Left cardiac atrium (tissue), 4 donors: ENCODE results near the gene NUAK2. TPM values are rescaled to one million over a fixed set of nuclear protein-coding genes. Genes with fewer than 3 reads are reported as not detected.

ENCODE experiments used
- ATAC-seq, 2 donors: fragments of 200-7000 bp; cut with Tn5 transposase; one replicate each; pipeline ENCODE4 v1.9.1; 2020; ENCODE audit warnings: mild to moderate bottlenecking in 2 of 2, moderate library complexity in 2 of 2
- DNase-seq: peaks from one replicate; pipeline ENCODE4 v3.0.0-alpha.2; 2020
- intact Hi-C, 2 donors: fragments of 100-400 bp; cut with DNase I; formaldehyde crosslinking; loops; one replicate each; pipeline versions ENCODE4 v1.14.1 to v1.15.1; 2022 to 2023
- total RNA-seq, 2 donors: library from RNA; stranded (reverse); fragmentation: NEBNext Ultra II Directional; extraction: Animal tissue kit (Norgen Biotek cat#: 25700); gene quantifications; one replicate each; pipeline ENCODE4 v1.2.1, GENCODE V29; 2021
- donor health status: DM: no; HTN: yes; CAD: no.
- donor health status: DM: no; HTN: yes; CAD: no; lungs with severe emphysema.
- donor health status: DM: yes; HTN: yes; CAD: no.
- donor health status: Dilated cardiomyopathy.

Gene NUAK2
- total RNA-seq, 2 donors from 2014 or later: 1.2 to 1.4 TPM

- DNase-seq (no peak), ATAC-seq (peak in 1 of 2 donors; percentile 10)
- intact Hi-C loops: loop anchor here (1.0 to 2.0 kb wide), 2 partner anchors 52 to 53 kb away; no protein-coding TSS in a partner anchor
These were observed 3.9 kb upstream of the NUAK2 start for GRCh38 chr1:205325334-205325884.

- no peak for ATAC-seq
- intact Hi-C loops: loop anchor here (1.0 to 2.0 kb wide), 2 partner anchors 51 to 52 kb away; no protein-coding TSS in a partner anchor
- DNase-seq: no peak
These were observed 3.2 kb upstream of the NUAK2 start for GRCh38 chr1:205324781-205325180.

GRCh38 chr1:205323794-205324193 is 2.2 kb upstream of the NUAK2 start:
- DNase-seq: no peak
- intact Hi-C loops: loop anchor here in 1 of 2 donors (2.0 kb wide), 1 partner anchor 51 kb away; no protein-coding TSS in a partner anchor
- no peak for ATAC-seq

DNA sequence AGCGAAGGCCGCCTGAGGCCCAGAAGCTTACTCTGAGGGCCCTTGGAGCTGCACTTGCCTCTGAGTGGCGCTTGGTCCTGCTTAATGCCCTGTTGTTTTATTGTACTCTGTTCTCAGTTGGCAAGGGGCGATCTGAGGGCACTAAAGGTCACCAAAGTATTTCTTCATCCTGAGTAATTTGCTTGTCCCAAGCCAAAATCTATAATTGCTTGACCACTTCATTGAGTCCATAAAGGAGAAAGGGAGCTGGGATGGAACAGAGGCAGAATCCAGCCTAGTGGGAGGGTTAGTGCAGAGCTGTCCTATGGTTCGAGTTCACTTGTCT is 376 bp upstream of the NUAK2 start:
- intact Hi-C loops: no loop called here
- DNase-seq: no peak
- ATAC-seq: no peak

DNA sequence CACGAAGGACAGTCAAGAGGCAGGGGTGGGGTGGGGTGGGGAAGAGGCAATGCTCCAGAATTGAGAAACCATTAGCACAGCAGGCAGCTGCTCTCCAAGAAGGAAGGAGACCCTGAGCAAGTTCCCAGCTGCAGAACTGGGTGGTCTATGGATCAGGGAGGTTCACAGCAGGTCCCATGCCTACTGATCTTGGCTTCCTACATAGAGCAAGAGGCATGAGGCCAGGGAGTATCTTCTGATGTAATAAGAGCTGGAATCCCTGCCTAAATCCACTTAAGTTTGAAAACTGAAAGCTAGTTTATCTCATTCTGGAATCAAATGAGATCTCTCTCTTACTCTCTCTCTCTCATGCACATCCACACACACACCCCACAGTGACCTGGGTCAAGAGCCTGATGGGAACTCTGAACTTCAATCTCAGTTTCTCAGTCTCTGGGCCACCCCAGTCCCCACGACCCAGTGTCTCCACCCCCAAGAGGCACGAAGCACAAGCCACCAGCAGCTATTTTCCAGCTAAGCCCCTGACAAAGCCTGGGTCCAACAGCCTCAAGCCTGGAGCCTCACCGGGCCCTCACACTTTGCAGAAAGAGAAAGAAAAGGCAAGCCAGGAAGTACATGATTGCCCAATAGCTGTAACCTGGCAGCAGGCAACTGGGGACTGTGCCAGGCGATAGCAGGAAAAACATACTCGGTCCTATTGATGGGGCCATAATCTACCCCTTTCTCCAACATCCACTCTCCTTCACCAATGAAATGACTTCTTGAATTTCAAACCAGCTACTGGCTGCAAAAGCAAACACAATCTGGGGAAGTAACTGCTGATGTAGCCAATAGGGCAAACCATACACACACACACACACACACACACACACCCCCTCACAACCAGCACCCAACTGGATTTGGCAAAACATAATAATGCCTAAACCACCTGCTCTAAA is 2.2 kb downstream of the NUAK2 start:
- intact Hi-C loops: no loop called here
- ATAC-seq (peak; percentile 25 to 41), DNase-seq (peak; percentile 58)

DNA sequence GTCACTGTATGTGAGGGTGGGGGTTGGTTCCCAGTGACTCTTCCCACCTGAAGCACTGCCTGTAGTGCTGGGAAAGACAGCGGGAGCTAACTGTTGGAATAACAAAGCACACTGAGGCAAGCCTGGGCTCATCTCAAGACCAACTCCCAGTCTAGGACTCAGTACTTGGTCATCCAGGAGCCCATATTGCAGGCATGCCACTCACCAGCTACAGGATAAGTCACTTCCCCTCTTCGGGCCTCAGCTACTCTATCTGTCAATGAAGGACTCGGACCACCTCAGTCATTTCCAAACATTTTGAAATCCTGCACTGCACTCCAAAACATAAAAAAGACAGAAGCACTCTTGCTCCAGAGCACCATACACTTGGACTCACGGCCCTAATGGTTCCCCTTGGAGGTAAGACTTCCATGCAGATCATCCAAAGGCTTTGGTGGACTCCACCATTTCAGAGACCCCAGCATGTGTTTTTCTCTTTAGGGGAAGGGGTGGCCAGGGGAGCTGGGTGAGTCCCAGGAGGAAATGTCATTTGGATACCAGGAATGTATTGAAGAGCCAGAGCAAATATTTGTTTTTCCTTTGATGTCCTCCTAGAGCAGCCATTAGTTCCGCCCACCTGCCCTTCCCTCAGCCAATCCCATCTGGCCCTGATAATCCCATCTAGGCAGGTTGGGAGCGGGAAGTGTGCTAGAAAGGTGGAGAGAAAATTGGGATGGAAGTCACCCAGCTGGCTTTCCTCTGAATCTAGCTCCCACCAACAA is 3.1 kb downstream of the NUAK2 start:
- intact Hi-C loops: no loop called here
- DNase-seq: no peak
- no peak for ATAC-seq

GRCh38 chr1:205317311-205317917 is 4.1 kb downstream of the NUAK2 start:
- DNase-seq: peak; percentile 76
- intact Hi-C loops: no loop called here
- ATAC-seq: peak; percentile 35 to 38

- DNase-seq: peak; percentile 34
- intact Hi-C loops: no loop called here
- ATAC-seq: peak; percentile 16 to 28
These were observed 5.4 kb downstream of the NUAK2 start for GRCh38 chr1:205316161-205316566.

DNA sequence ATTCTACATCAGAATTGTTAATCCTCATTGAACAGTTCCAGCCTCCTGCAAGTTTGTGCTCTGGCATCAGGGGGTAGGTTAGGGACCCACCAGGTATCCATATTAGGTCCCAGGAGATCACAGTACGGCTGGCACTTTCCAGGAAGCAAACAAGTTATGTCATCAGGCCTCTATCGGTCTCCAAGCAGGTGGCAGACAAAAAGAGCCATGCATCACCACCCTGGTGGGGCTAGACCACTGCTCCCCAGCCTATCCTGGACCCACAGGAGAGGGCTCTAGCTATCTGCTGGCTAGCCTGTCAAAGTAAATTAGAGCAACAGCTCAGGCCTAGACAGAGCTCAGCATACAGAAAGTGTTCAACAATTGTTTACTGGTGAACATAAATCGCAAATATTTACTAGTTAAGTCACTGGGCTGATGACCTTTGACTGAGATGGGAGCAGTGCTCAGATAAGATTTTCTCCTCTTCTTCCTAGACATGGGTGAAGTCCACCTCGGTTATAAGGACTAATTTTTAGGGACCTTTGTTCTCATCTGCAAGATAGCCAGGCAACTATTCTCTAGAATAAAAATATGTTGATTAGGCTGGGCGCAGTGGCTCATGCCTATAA is 6.4 kb downstream of the NUAK2 start:
- ATAC-seq (no peak), DNase-seq (no peak)
- intact Hi-C loops: no loop called here

DNA sequence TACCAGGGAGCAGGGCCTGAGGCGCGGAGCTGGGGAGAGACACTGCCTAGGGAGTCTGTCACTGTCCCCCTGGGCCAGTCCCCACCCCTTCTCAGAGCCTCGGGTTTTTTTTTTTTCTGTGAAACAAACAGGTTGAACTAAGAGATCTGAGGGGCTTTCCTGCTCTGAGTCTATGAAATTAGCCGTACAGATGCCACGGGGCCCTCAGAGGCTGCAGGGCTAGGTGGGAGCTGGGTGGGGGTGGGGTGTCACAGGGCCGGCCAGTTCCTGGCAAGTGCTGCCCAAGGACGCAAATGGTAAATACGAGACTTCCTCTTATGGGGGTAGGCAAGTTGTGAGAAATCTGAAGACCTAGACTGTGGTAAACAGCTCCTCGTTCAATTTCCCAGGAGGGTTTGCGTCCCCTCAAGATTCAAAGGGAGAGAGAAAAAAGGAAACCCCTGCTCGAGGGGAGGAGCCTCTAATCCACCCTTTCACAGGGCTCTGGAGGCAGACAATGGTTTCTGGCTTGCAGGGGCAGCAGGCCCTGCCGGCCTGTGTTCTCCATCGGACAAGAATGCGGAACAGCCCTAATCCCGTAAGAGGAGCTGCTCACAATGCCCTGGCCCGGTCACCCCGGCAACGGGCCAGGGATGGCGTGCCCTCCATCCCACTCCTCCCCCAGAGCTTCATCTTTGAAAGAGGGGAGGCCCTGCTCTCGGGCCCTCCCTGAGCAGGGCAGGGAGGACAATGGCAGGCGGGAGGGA is 7.8 kb downstream of the NUAK2 start:
- DNase-seq (peak; percentile 65), ATAC-seq (peak; percentile 70 to 77)
- intact Hi-C loops: no loop called here

GRCh38 chr1:205312866-205313562 is 8.5 kb downstream of the NUAK2 start:
- no peak for ATAC-seq
- DNase-seq: no peak
- intact Hi-C loops: no loop called here

DNA sequence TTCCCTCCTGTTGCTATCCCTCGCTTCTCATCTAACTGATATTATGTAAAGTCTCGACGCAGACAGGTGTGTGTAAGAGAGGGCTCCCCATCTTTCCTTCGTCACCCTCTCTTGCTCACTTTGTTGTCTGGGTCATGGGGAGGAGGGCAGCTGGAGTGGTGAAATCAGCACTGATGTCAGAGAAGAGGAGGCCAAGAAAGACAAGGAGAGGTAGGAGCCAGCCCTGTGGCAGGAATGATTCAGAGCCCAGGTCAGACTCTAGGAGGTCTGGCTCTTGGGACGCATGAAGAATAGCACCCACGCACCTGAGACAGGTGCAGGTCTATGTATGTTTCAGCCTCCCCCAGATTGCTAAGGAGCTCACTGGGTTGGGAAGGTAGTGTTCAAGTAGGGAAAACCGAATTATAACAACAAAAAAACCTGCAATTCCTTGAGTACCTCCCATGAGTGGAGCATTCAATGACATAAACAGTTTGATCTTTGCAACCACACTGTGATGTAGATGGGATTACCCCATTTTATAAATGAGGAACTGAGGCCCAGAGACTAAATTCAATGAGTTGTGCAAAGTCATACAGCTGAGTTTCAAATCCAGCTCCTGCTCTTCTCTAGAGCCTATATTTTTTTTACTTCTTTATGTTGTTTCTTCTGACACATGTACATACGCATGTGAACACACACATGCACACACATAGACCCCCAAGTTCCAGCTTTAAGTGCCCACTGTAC is 10.4 kb downstream of the NUAK2 start:
- intact Hi-C loops: no loop called here
- no peak for DNase-seq
- no peak for ATAC-seq

- DNase-seq (no peak), ATAC-seq (no peak)
- intact Hi-C loops: no loop called here
These were observed 11.8 kb downstream of the NUAK2 start for GRCh38 chr1:205309741-205310140.

- no peak for ATAC-seq
- DNase-seq: no peak
- intact Hi-C loops: no loop called here
These were observed 14.5 kb downstream of the NUAK2 start for GRCh38 chr1:205306929-205307566.

DNA sequence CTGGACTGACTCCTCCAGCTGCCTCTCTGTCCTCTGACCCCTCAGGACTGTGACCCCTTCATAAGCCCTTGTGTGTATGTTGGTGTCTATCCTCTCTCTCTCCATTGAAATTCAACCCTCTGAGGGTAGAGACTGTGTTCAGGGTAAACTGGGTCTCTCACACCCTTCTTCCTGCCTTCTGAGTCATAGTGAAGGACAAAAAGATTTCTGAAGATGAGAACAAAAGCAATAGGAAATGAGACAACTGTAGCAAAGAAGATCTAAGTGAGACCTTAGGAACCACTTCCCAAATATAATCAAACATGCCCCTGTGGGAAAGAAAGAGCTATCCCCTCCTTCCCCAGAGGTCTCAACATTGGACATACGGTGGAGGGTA is 16.9 kb downstream of the NUAK2 start:
- intact Hi-C loops: no loop called here
- DNase-seq (no peak), ATAC-seq (no peak)

GRCh38 chr1:205304046-205304694 is 17.4 kb downstream of the NUAK2 start:
- DNase-seq (no peak), ATAC-seq (no peak)
- intact Hi-C loops: no loop called here
